Measurements from ENCODE around the gene SNX22.

Gene SNX22

DNA sequence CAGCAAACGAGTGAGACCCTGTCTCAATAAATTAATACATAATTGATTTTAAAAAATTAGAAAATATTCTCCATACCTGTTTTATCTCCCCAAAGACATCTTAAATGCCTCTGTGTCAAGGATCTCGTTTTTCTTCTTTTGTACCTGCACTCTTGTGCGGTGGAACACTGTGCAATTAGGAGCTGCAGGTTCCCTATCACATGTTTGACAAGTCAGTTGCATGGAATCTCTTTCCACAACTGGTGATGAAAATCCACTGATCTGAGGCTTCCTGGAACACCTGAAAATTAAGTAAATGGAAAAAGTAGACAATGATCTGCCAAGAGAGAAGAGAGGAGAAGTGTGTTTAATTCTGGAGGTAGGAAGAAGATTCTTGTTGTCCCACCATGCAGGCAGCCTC, 3.0 kb upstream of the SNX22 start:
- peaks cover 19% of the 10 kb centered on the region for H3K27me3 ChIP-seq (ENCODE audit: insufficient read depth, poor library complexity, severe bottlenecking)
- TF ChIP-seq SPI1 (IDR thresholded peaks at IDR 0.05; ENCODE audit: borderline replicate concordance, low read depth) (no peak), GABPA (IDR thresholded peaks at IDR 0.05; ENCODE audit: low read depth) (no peak), POLR2AphosphoS5 (IDR thresholded peaks at IDR 0.05; ENCODE audit: low read depth) (no peak)
- TF ChIP-seq, protein P1, sequence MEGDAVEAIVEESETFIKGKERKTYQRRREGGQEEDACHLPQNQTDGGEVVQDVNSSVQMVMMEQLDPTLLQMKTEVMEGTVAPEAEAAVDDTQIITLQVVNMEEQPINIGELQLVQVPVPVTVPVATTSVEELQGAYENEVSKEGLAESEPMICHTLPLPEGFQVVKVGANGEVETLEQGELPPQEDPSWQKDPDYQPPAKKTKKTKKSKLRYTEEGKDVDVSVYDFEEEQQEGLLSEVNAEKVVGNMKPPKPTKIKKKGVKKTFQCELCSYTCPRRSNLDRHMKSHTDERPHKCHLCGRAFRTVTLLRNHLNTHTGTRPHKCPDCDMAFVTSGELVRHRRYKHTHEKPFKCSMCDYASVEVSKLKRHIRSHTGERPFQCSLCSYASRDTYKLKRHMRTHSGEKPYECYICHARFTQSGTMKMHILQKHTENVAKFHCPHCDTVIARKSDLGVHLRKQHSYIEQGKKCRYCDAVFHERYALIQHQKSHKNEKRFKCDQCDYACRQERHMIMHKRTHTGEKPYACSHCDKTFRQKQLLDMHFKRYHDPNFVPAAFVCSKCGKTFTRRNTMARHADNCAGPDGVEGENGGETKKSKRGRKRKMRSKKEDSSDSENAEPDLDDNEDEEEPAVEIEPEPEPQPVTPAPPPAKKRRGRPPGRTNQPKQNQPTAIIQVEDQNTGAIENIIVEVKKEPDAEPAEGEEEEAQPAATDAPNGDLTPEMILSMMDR (IDR thresholded peaks at IDR 0.05; ENCODE audit: insufficient read depth, low read length) = no peak
- TF ChIP-seq, protein P2, sequence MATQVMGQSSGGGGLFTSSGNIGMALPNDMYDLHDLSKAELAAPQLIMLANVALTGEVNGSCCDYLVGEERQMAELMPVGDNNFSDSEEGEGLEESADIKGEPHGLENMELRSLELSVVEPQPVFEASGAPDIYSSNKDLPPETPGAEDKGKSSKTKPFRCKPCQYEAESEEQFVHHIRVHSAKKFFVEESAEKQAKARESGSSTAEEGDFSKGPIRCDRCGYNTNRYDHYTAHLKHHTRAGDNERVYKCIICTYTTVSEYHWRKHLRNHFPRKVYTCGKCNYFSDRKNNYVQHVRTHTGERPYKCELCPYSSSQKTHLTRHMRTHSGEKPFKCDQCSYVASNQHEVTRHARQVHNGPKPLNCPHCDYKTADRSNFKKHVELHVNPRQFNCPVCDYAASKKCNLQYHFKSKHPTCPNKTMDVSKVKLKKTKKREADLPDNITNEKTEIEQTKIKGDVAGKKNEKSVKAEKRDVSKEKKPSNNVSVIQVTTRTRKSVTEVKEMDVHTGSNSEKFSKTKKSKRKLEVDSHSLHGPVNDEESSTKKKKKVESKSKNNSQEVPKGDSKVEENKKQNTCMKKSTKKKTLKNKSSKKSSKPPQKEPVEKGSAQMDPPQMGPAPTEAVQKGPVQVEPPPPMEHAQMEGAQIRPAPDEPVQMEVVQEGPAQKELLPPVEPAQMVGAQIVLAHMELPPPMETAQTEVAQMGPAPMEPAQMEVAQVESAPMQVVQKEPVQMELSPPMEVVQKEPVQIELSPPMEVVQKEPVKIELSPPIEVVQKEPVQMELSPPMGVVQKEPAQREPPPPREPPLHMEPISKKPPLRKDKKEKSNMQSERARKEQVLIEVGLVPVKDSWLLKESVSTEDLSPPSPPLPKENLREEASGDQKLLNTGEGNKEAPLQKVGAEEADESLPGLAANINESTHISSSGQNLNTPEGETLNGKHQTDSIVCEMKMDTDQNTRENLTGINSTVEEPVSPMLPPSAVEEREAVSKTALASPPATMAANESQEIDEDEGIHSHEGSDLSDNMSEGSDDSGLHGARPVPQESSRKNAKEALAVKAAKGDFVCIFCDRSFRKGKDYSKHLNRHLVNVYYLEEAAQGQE (IDR thresholded peaks at IDR 0.05; ENCODE audit: insufficient replicate concordance, low read depth) = no peak
- no peak overlapping the region for H3K27ac ChIP-seq (replicated peaks)
- DNase-seq (ENCODE audit: low read depth in 1 of 2, low spot score in 1 of 2) = no peak
- no peak overlapping the region for H3K4me3 ChIP-seq (replicated peaks; ENCODE audit: insufficient read depth, low read length)

DNA sequence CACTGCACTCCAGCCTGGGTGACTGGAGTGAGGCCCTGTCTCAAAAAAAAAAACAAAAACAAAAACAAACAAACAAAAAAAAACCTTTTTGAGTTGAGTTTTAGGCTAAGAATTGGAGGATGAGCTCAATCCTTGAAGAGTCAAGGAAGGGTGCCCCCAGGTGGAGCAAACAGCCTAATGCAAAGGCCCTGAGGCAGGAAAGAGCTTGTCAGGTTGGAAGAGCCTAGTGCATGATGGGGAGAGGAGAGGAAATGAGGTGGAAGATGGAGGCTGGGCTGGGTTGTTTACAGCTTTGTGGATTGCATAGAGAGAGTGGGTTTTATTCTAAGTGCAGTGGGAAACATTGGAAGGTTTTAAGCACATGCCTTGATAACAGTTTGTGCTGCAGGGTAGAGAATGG, 2.1 kb upstream of the SNX22 start:
- TF ChIP-seq POLR2AphosphoS5 (IDR thresholded peaks at IDR 0.05; ENCODE audit: low read depth) = no peak
- no peak for TF ChIP-seq SPI1 (IDR thresholded peaks at IDR 0.05; ENCODE audit: borderline replicate concordance, low read depth)
- TF ChIP-seq GABPA (IDR thresholded peaks at IDR 0.05; ENCODE audit: low read depth) = no peak
- TF ChIP-seq, protein P2 (IDR thresholded peaks at IDR 0.05; ENCODE audit: insufficient replicate concordance, low read depth) = no peak
- TF ChIP-seq, protein P1 (IDR thresholded peaks at IDR 0.05; ENCODE audit: insufficient read depth, low read length) = no peak
- Histone ChIP-seq H3K27me3 (ENCODE audit: insufficient read depth, poor library complexity, severe bottlenecking) (peaks cover 19% of the 10 kb centered on the region), H3K4me3 (replicated peaks; ENCODE audit: insufficient read depth, low read length) (no peak overlapping the region), H3K27ac (replicated peaks) (no peak overlapping the region)
- DNase-seq (ENCODE audit: low read depth in 1 of 2, low spot score in 1 of 2) = peak in 1 of 2 experiments; percentile 48

DNA sequence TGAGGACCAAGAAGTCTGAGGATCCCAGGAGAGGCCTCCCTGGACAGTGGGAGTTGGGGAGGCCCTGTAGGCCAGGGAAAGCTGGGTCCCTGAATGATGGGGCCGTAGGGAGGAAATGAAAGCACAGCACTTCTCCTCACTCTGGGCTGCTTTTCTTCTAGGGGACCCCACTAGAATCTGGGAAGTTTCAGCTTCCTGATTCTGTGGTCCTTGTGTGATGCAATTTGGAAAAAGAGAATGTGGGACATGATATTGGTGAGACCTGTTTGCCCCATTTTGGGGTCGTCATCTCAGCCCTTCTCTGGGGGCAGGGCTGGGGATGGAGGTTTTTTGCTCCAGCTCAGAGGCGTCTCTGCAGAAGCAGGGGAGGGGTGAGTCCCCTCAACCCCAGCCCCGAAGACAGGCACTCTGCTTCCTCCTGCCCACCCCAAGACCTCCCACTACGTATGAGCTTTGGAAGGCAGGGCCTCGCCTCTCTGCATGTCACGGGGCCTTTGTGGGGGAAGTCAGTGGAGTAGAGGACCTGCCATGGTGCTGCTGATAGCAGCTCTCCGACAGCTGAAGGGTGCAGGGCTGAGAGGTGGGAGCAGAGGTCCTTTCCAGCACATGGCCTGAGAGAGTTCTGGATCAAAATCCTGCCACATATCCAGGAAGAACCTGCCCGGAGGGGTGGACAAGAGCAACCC, 1.5 kb upstream of the SNX22 start:
- TF ChIP-seq, protein P1 (IDR thresholded peaks at IDR 0.05; ENCODE audit: insufficient read depth, low read length) = no peak
- TF ChIP-seq, protein P2 (IDR thresholded peaks at IDR 0.05; ENCODE audit: insufficient replicate concordance, low read depth) = no peak
- TF ChIP-seq POLR2AphosphoS5 (IDR thresholded peaks at IDR 0.05; ENCODE audit: low read depth) = no peak
- TF ChIP-seq SPI1 (IDR thresholded peaks at IDR 0.05; ENCODE audit: borderline replicate concordance, low read depth) = no peak
- TF ChIP-seq GABPA (IDR thresholded peaks at IDR 0.05; ENCODE audit: low read depth) = no peak
- no peak overlapping the region for H3K4me3 ChIP-seq (replicated peaks; ENCODE audit: insufficient read depth, low read length)
- no peak for DNase-seq (ENCODE audit: low read depth in 1 of 2, low spot score in 1 of 2)
- H3K27me3 ChIP-seq (ENCODE audit: insufficient read depth, poor library complexity, severe bottlenecking) = peaks cover 19% of the 10 kb centered on the region
- no peak overlapping the region for H3K27ac ChIP-seq (replicated peaks)
